IPS-20b (cell line): ENCODE results near the gene ZNF528.

Source experiments
- H3K27ac ChIP-seq: one replicate; pipeline ENCODE4 v1.5.1; 2013; ENCODE audit warnings: low read length
- H3K27me3 ChIP-seq: 2 replicates; pipeline ENCODE4 v1.6.1; 2013; ENCODE audit warnings: mild to moderate bottlenecking, low read length, inconsistent platforms; ENCODE audit not compliant: insufficient read depth
- H3K36me3 ChIP-seq: 2 replicates; pipeline ENCODE4 v1.6.1; 2013; ENCODE audit warnings: low read depth, mild to moderate bottlenecking, inconsistent platforms, low read length, moderate library complexity; ENCODE audit not compliant: insufficient read depth
- H3K4me1 ChIP-seq: 2 replicates; pipeline ENCODE4 v1.6.1; 2013; ENCODE audit warnings: mild to moderate bottlenecking, control low read depth, inconsistent platforms, low read length, moderate library complexity; ENCODE audit not compliant: insufficient read depth
- H3K4me3 ChIP-seq: 2 replicates; pipeline ENCODE4 v1.5.1; 2013; ENCODE audit warnings: mild to moderate bottlenecking, low read length, inconsistent platforms
- H3K9ac ChIP-seq: 2 replicates; pipeline ENCODE4 v1.6.1; 2013; ENCODE audit warnings: low read depth, mild to moderate bottlenecking, inconsistent platforms, low read length, moderate library complexity
- H3K9me3 ChIP-seq: 2 replicates; pipeline ENCODE4 v1.6.1; 2013; ENCODE audit warnings: mild to moderate bottlenecking, low read depth, low read length, inconsistent platforms; ENCODE audit not compliant: insufficient read depth

ZNF528 gene

GRCh38 chr19:52451241-52451640 is 53.6 kb downstream of the ZNF528 start:
- Histone ChIP-seq H3K4me1 (no peaks in the 10 kb centered on the region), H3K27me3 (no peaks in the 10 kb centered on the region), H3K27ac (no peak overlapping the region), H3K9ac (no peak overlapping the region), H3K4me3 (no peak overlapping the region), H3K9me3 (peaks cover 87% of the 10 kb centered on the region), H3K36me3 (no peaks in the 10 kb centered on the region)

GRCh38 chr19:52453324-52454094 is 55.9 kb downstream of the ZNF528 start, which contains the start of gene ZNF578:
Gene ZNF578 (plus strand): TSS chr19:52453553. CDS start chr19:52501846, 48,293 bp downstream.
- H3K4me3 ChIP-seq, result no peak within 1 kb of the TSS
- no peaks in the 10 kb centered on the region for H3K27me3 ChIP-seq
- no peaks in the 10 kb centered on the region for H3K36me3 ChIP-seq
- H3K27ac ChIP-seq, result no peak within 1 kb of the TSS
- H3K9me3 ChIP-seq, result peaks cover 86% of the 10 kb centered on the region
- no peak within 1 kb of the TSS for H3K9ac ChIP-seq
- H3K4me1 ChIP-seq, result no peaks in the 10 kb centered on the region

GRCh38 chr19:52464798-52465470 is 67.3 kb downstream of the ZNF528 start:
- H3K4me3 ChIP-seq, result no peak overlapping the region
- H3K36me3 ChIP-seq, result no peaks in the 10 kb centered on the region
- H3K4me1 ChIP-seq, result no peaks in the 10 kb centered on the region
- no peak overlapping the region for H3K9ac ChIP-seq
- peaks cover 83% of the 10 kb centered on the region for H3K9me3 ChIP-seq
- H3K27ac ChIP-seq, result no peak overlapping the region
- H3K27me3 ChIP-seq, result no peaks in the 10 kb centered on the region
